ENCODE measurements around the gene BANK1. TPM values are rescaled to one million over a fixed set of nuclear protein-coding genes. Genes with fewer than 3 reads are reported as not detected.

The BANK1 gene
- total and polyA plus RNA-seq, 2 of the 8 experiments (the other 6 are each of a cell fraction or from before 2014, with no cell fraction given), result 0.59 to 0.93 TPM

DNA sequence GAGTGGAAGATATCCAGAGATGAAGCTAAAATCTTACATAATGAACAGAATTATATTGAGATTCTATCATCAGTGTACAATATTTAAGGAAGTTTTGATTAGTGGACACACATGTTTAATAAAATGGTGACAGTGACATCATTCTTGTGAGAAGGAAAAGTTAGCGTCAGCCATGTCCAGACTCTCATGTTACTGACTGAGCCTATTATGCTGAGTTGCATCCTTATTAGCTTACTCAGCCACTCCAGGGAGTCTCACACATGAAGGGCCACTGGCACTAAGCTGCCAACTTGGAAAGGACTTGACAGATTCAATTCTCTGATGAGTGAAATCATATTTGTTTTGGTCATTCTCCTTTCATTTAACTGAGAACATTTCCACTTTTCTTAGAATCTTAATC, 170.6 kb downstream of the BANK1 start:
- H3K79me2 ChIP-seq (ENCODE audit: control insufficient read depth in 1 of 2, insufficient read depth in 2 of 2, low read length in 2 of 2), result no peaks in the 10 kb centered on the region
- FAIRE-seq (no peak), DNase-seq (ENCODE audit: low read depth in 1 of 2, low spot score in 2 of 2) (no peak)
- no peak overlapping the region for H2AK5ac ChIP-seq (ENCODE audit: low read depth, low read length)
- H2BK12ac ChIP-seq (ENCODE audit: low read depth, low read length), result no peak overlapping the region
- no peaks in the 10 kb centered on the region for H3K79me1 ChIP-seq (ENCODE audit: low read depth, low read length)
- no peak overlapping the region for H4K91ac ChIP-seq (replicated peaks; ENCODE audit: insufficient read length, low read length)
- H3K9ac ChIP-seq (replicated peaks in 1 of 4; ENCODE audit: extremely low read depth in 1 of 4, low read depth in 3 of 4, low read length in 3 of 4), result no peak overlapping the region
- no peaks in the 10 kb centered on the region for H4K20me1 ChIP-seq (replicated peaks in 1 of 2; ENCODE audit: control insufficient read depth in 1 of 2, insufficient read depth in 2 of 2, low read length in 2 of 2)
- H3K27me3 ChIP-seq (replicated peaks in 1 of 4; ENCODE audit: control insufficient read depth in 3 of 4, extremely low read depth in 1 of 4, insufficient read depth in 3 of 4, low read length in 3 of 4), result no peaks in the 10 kb centered on the region
- H3K23ac ChIP-seq (ENCODE audit: insufficient read length), result no peak overlapping the region
- no peak overlapping the region for H2BK20ac ChIP-seq (ENCODE audit: low read length)
- H3K4ac ChIP-seq (replicated peaks; ENCODE audit: insufficient read length, low read depth, low read length), result no peak overlapping the region
- H4K8ac ChIP-seq (ENCODE audit: extremely low read depth, insufficient read depth, low read length), result no peak overlapping the region
- ChIA-PET POLR2A (ENCODE audit: partially characterized antibody) (no interaction called here), CTCF (ENCODE audit: partially characterized antibody) (interaction anchor here (1.2 kb wide), 1 partner anchor 63 kb away, joined by 3 read pairs; no protein-coding TSS in a partner anchor)
- WGBS, 2 experiments (ENCODE audit: extremely low coverage in 1 of 2, insufficient coverage in 1 of 2, insufficient read length in 1 of 2, insufficient replicate concordance in 2 of 2, low coverage in 1 of 2, low lambda C conversion rate in 2 of 2, missing lambda C conversion rate in 1 of 2), result 95% methylated on average over 1 of the region's 1 CpG; no CpG with 5 or more reads in 1 of the 2 experiments
- no peak overlapping the region for H3K14ac ChIP-seq (ENCODE audit: insufficient read length)
- H2BK5ac ChIP-seq (ENCODE audit: low read depth, low read length), result no peak overlapping the region
- no peak overlapping the region for H2BK15ac ChIP-seq (ENCODE audit: low read length)
- H2AFZ ChIP-seq (ENCODE audit: low read length), result no peak overlapping the region
- no peak overlapping the region for H2BK120ac ChIP-seq (replicated peaks; ENCODE audit: low read depth, low read length)
- H3K4me2 ChIP-seq (ENCODE audit: insufficient read depth in 1 of 2, low read depth in 2 of 2, low read length in 2 of 2), result no peak overlapping the region
- no peak overlapping the region for H3K4me3 ChIP-seq (ENCODE audit: extremely low read depth in 1 of 4, insufficient read depth in 2 of 4, low read depth in 3 of 4, low read length in 4 of 4)
- H4K5ac ChIP-seq (ENCODE audit: insufficient read length, low read depth, low read length), result no peak overlapping the region
- H3K56ac ChIP-seq (replicated peaks; ENCODE audit: insufficient read length, low read depth, low read length), result no peak overlapping the region
- no peaks in the 10 kb centered on the region for H3K23me2 ChIP-seq (ENCODE audit: low read depth, low read length)
- H3K4me1 ChIP-seq (replicated peaks in 1 of 4; ENCODE audit: control insufficient read depth in 3 of 4, insufficient read depth in 4 of 4, low read length in 3 of 4), result no peaks in the 10 kb centered on the region
- no peaks in the 10 kb centered on the region for H3K36me3 ChIP-seq (ENCODE audit: control insufficient read depth in 2 of 4, insufficient read depth in 4 of 4, low read length in 3 of 4)
- H3K27ac ChIP-seq (ENCODE audit: low read depth, low read length), result no peak overlapping the region
- H3K18ac ChIP-seq (ENCODE audit: extremely low read depth, low read length), result no peak overlapping the region
- no peaks in the 10 kb centered on the region for H3K9me3 ChIP-seq (ENCODE audit: insufficient read depth in 2 of 2, low read depth in 1 of 2, low read length in 1 of 2)
- TF ChIP-seq SP2 (IDR thresholded peaks at IDR 0.05; ENCODE audit: low read length), result no peak
- TF ChIP-seq HDAC2 (IDR thresholded peaks at IDR 0.05; ENCODE audit: borderline replicate concordance in 1 of 2, low read depth in 2 of 2, low read length in 2 of 2), result no peak
- TF ChIP-seq HDAC6 (IDR thresholded peaks at IDR 0.05; ENCODE audit: low read depth, low read length), result no peak
